GM20000 (cell line): ENCODE measurements around the gene RNASEL.

Experiments used
- DNase-seq: peaks from one replicate; pipeline ENCODE4 v3.0.0; 2012; ENCODE audit warnings: low spot score
- TF ChIP-seq, protein P1 (sequence below): IDR thresholded peaks from 2 replicates; pipeline ENCODE4 v1.5.1; 2012; ENCODE audit warnings: mild to moderate bottlenecking, control low read depth; ENCODE audit errors: extremely low read depth, missing control alignments

Gene RNASEL

GRCh38 chr1:182596934-182597333 is 7.9 kb upstream of the RNASEL start:
- TF ChIP-seq, protein P1, sequence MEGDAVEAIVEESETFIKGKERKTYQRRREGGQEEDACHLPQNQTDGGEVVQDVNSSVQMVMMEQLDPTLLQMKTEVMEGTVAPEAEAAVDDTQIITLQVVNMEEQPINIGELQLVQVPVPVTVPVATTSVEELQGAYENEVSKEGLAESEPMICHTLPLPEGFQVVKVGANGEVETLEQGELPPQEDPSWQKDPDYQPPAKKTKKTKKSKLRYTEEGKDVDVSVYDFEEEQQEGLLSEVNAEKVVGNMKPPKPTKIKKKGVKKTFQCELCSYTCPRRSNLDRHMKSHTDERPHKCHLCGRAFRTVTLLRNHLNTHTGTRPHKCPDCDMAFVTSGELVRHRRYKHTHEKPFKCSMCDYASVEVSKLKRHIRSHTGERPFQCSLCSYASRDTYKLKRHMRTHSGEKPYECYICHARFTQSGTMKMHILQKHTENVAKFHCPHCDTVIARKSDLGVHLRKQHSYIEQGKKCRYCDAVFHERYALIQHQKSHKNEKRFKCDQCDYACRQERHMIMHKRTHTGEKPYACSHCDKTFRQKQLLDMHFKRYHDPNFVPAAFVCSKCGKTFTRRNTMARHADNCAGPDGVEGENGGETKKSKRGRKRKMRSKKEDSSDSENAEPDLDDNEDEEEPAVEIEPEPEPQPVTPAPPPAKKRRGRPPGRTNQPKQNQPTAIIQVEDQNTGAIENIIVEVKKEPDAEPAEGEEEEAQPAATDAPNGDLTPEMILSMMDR: no peak
- DNase-seq: no peak

- peak; percentile 67 for DNase-seq
- TF ChIP-seq, protein P1: peak; percentile 88
Observed at GRCh38 chr1:182595641-182596240, 6.7 kb upstream of the RNASEL start.

GRCh38 chr1:182589931-182590330 is 875 bp upstream of the RNASEL start:
- DNase-seq: no peak
- TF ChIP-seq, protein P1: no peak

DNA sequence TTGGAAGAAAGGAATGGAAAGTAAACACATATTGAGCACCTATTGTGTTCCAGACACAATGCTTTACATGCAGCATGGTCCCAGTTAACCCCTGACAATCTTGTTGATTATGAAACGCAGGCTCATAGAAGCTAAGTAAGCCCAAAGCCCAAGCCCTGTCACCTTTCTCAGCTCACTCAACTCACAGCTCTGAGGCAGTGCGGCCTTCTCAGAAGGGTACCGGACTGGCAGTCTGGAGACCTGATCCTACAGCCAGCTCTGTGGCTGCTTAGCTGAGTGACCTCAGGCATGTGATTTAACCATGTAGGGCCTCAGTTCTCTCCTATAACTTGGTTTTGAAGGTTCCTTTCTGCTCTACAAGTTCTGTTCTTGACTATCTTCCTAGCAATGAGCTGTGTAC is 464 bp upstream of the RNASEL start:
- TF ChIP-seq, protein P1: no peak
- no peak for DNase-seq

GRCh38 chr1:182587666-182588499 is 1.2 kb downstream of the RNASEL start:
- TF ChIP-seq, protein P1: no peak

GRCh38 chr1:182587093-182587492 is 2.0 kb downstream of the RNASEL start:
- DNase-seq: no peak
- TF ChIP-seq, protein P1: no peak

More at GRCh38 chr1:182587666-182588499, 1.2 kb downstream of the RNASEL start:
- DNase-seq: no peak

- DNase-seq: no peak
- TF ChIP-seq, protein P1: no peak
Observed at GRCh38 chr1:182586380-182586779, 2.7 kb downstream of the RNASEL start.
